KMS-11 (cell line): ENCODE data around the gene EDAR.

Source experiments
- H2AFZ ChIP-seq: fragments of 200-600 bp; sonication (generic); 2 replicates; pipeline ENCODE4 v1.6.1; 2016; ENCODE audit warnings: antibody characterized with exemption, mixed run types, low read depth
- H3K27ac ChIP-seq: fragments of 200-600 bp; sonication (generic); 2 replicates; pipeline ENCODE4 v1.6.1; 2016; ENCODE audit warnings: mild to moderate bottlenecking, mixed run types
- H3K27me3 ChIP-seq: fragments of 200-600 bp; sonication (generic); 2 replicates; pipeline ENCODE4 v1.6.1; 2017; ENCODE audit warnings: mild to moderate bottlenecking, low read depth, mixed run types, moderate library complexity; ENCODE audit not compliant: insufficient read depth
- H3K36me3 ChIP-seq: fragments of 200-600 bp; sonication (generic); 2 replicates; pipeline ENCODE4 v1.6.1; 2017; ENCODE audit warnings: mild to moderate bottlenecking, mixed run types; ENCODE audit not compliant: insufficient read depth
- H3K4me1 ChIP-seq: fragments of 200-600 bp; sonication (generic); 2 replicates; pipeline ENCODE4 v1.6.1; 2016; ENCODE audit warnings: mild to moderate bottlenecking, low read depth, mixed run types; ENCODE audit not compliant: poor library complexity, severe bottlenecking
- H3K4me2 ChIP-seq: fragments of 200-600 bp; sonication (generic); 2 replicates; pipeline ENCODE4 v1.7.0; 2016; ENCODE audit warnings: mild to moderate bottlenecking, mixed run types
- H3K4me3 ChIP-seq: fragments of 200-600 bp; sonication (generic); IDR thresholded peaks from 2 replicates; pipeline ENCODE4 v1.6.1; 2017; ENCODE audit warnings: low read depth, low read length, mixed read lengths; ENCODE audit not compliant: insufficient read depth
- H3K79me2 ChIP-seq: fragments of 200-600 bp; sonication (generic); 2 replicates; pipeline ENCODE4 v1.6.1; 2016; ENCODE audit warnings: low read depth, mixed run types; ENCODE audit not compliant: insufficient read depth
- H3K9ac ChIP-seq: fragments of 200-600 bp; sonication (generic); 2 replicates; pipeline ENCODE4 v1.6.1; 2016; ENCODE audit warnings: mild to moderate bottlenecking, mixed run types
- H4K20me1 ChIP-seq: fragments of 200-600 bp; sonication (generic); 2 replicates; pipeline ENCODE4 v1.6.1; 2016; ENCODE audit warnings: mild to moderate bottlenecking, mixed run types; ENCODE audit not compliant: insufficient read depth
- CTCF ChIP-seq: fragments of 200-600 bp; sonication (generic); conservative IDR thresholded peaks from 2 replicates; pipeline ENCODE4 v1.6.1; 2017; ENCODE audit warnings: low read depth, mild to moderate bottlenecking, antibody characterized with exemption, low read length, moderate library complexity, mixed read lengths

The EDAR gene

GRCh38 chr2:108988076-108988795, 784 bp downstream of the EDAR start:
- no peak for TF ChIP-seq CTCF
- Histone ChIP-seq H2AFZ (no peak overlapping the region), H3K4me2 (no peak overlapping the region), H4K20me1 (no peaks in the 10 kb centered on the region), H3K4me1 (no peaks in the 10 kb centered on the region), H3K79me2 (no peaks in the 10 kb centered on the region), H3K27me3 (no peaks in the 10 kb centered on the region), H3K4me3 (no peak overlapping the region), H3K36me3 (no peaks in the 10 kb centered on the region), H3K27ac (no peak overlapping the region), H3K9ac (no peak overlapping the region)

GRCh38 chr2:108986916-108987510, 2.0 kb downstream of the EDAR start:
- no peak for TF ChIP-seq CTCF
- Histone ChIP-seq H3K4me2 (no peak overlapping the region), H3K9ac (no peak overlapping the region), H2AFZ (no peak overlapping the region), H3K27me3 (no peaks in the 10 kb centered on the region), H4K20me1 (no peaks in the 10 kb centered on the region), H3K4me1 (no peaks in the 10 kb centered on the region), H3K27ac (no peak overlapping the region), H3K79me2 (no peaks in the 10 kb centered on the region), H3K4me3 (no peak overlapping the region), H3K36me3 (no peaks in the 10 kb centered on the region)

- H3K9ac ChIP-seq, result no peak overlapping the region
- no peak overlapping the region for H3K27ac ChIP-seq
- TF ChIP-seq CTCF, result no peak
- no peak overlapping the region for H3K4me3 ChIP-seq
- H3K79me2 ChIP-seq, result no peaks in the 10 kb centered on the region
- H3K4me1 ChIP-seq, result no peaks in the 10 kb centered on the region
- H4K20me1 ChIP-seq, result no peaks in the 10 kb centered on the region
- no peaks in the 10 kb centered on the region for H3K36me3 ChIP-seq
- H2AFZ ChIP-seq, result no peak overlapping the region
- no peak overlapping the region for H3K4me2 ChIP-seq
- H3K27me3 ChIP-seq, result no peaks in the 10 kb centered on the region
These were observed 5.4 kb downstream of the EDAR start for GRCh38 chr2:108983610-108984009.

- Histone ChIP-seq H3K4me1 (no peaks in the 10 kb centered on the region), H3K4me3 (no peak overlapping the region), H3K4me2 (no peak overlapping the region), H2AFZ (no peak overlapping the region), H3K36me3 (no peaks in the 10 kb centered on the region), H3K79me2 (no peaks in the 10 kb centered on the region), H4K20me1 (no peaks in the 10 kb centered on the region), H3K27me3 (no peaks in the 10 kb centered on the region), H3K27ac (no peak overlapping the region), H3K9ac (no peak overlapping the region)
- no peak for TF ChIP-seq CTCF
These were observed 6.0 kb downstream of the EDAR start for GRCh38 chr2:108983061-108983460.
